GM12878 (cell line): ENCODE measurements around the gene PRSS37. TPM values are rescaled to one million over a fixed set of nuclear protein-coding genes. Genes with fewer than 3 reads are reported as not detected.

Experiments used
- ATAC-seq: fragments of 200-7000 bp; cut with Tn5 transposase; 3 replicates; pipeline ENCODE4 v1.9.1; 2020; ENCODE audit warnings: mild to moderate bottlenecking, moderate library complexity
- BruUV-seq: library from RNA; stranded (reverse); fragments of 400-500 nt; replicated peaks from 2 replicates; lab custom pipeline; 2021; lab: Mats Ljungman, UMichigan
- CTCF ChIA-PET: fragments of 300-600 bp; sonication (Branson Sonifier 250); formaldehyde crosslinking; extraction: SDS; loops from one replicate; lab custom pipeline; 2021; ENCODE audit warnings: inconsistent platforms; lab: Yijun Ruan, JAX
- POLR2A ChIA-PET: fragments of 350-600 bp; formaldehyde crosslinking; extraction: SDS; loops from one replicate; lab custom pipeline; 2021; ENCODE audit warnings: inconsistent platforms; lab: Charles Lee
- RAD21 ChIA-PET: fragments of 300-600 bp; sonication (Branson Sonifier 250); formaldehyde crosslinking; loops from one replicate; lab custom pipeline; 2023; ENCODE audit warnings: antibody characterized with exemption; ENCODE audit not compliant: unreplicated experiment; lab: Charles Lee
- SMC1A ChIA-PET: fragments of 300-600 bp; sonication (Branson Sonifier 250); formaldehyde crosslinking; loops from one replicate; lab custom pipeline; 2023; ENCODE audit not compliant: unreplicated experiment, uncharacterized antibody; lab: Charles Lee
- DNase-seq: peaks from one replicate; pipeline ENCODE4 v3.0.0-alpha.2; 2011; ENCODE audit warnings: low read depth, low spot score
- FAIRE-seq: peaks from 3 replicates; lab custom pipeline; 2011; peaks lifted over from hg19 to GRCh38; lab: Jason Lieb, UNC
- H2AFZ ChIP-seq: 2 replicates; pipeline ENCODE4 v1.6.0; 2011; ENCODE audit warnings: low read depth, low read length, control low read depth; ENCODE audit not compliant: control insufficient read depth
- H3K27ac ChIP-seq: 2 replicates; pipeline ENCODE4 v1.5.1; 2011; ENCODE audit warnings: control low read depth; ENCODE audit not compliant: control insufficient read depth, insufficient read depth
- H3K27me3 ChIP-seq, 2 experiments: replicated peaks in 1 of 2; 2 replicates each; pipeline versions ENCODE4 v1.6.0 to v1.6.1; 2011; ENCODE audit warnings: low read length in 1 of 2; ENCODE audit not compliant: control insufficient read depth in 2 of 2, insufficient read depth in 2 of 2
- H3K36me3 ChIP-seq, 2 experiments: 2 replicates each; pipeline ENCODE4 v1.5.1; 2011; ENCODE audit warnings: low read length in 1 of 2; ENCODE audit not compliant: control insufficient read depth in 2 of 2, insufficient read depth in 2 of 2
- H3K4me1 ChIP-seq: 2 replicates; pipeline ENCODE4 v1.6.1; 2011; ENCODE audit warnings: mild to moderate bottlenecking, low read length, moderate library complexity, mixed read lengths; ENCODE audit not compliant: control insufficient read depth, insufficient read depth
- H3K4me2 ChIP-seq: 2 replicates; pipeline ENCODE4 v1.6.0; 2011; ENCODE audit warnings: control low read depth; ENCODE audit not compliant: control insufficient read depth, insufficient read depth
- H3K4me3 ChIP-seq: fragments of 200-600 bp; sonication (generic); 2 replicates; pipeline ENCODE4 v1.5.1; 2016
- H3K79me2 ChIP-seq: 2 replicates; pipeline ENCODE4 v1.6.0; 2011; ENCODE audit warnings: low read length; ENCODE audit not compliant: control insufficient read depth, insufficient read depth
- H3K9ac ChIP-seq: 2 replicates; pipeline ENCODE4 v1.8.0; 2011; ENCODE audit warnings: low read length, control low read depth, mixed read lengths; ENCODE audit not compliant: control insufficient read depth, insufficient read depth
- H3K9me3 ChIP-seq: replicated peaks from 3 replicates; pipeline ENCODE4 v1.5.1; 2011; ENCODE audit warnings: mild to moderate bottlenecking, low read length; ENCODE audit not compliant: control insufficient read depth, insufficient read depth
- H4K20me1 ChIP-seq: 2 replicates; pipeline ENCODE4 v1.6.0; 2011; ENCODE audit not compliant: control insufficient read depth, insufficient read depth
- HDGF ChIP-seq: fragments of 450-650 bp; IDR thresholded peaks from 2 replicates; pipeline ENCODE4 v1.6.1; 2016; ENCODE audit warnings: antibody characterized with exemption
- IRF4 ChIP-seq: IDR thresholded peaks from 2 replicates; pipeline ENCODE4 v1.6.1; 2011; ENCODE audit warnings: low read depth, low read length
- JUND ChIP-seq: IDR thresholded peaks from 2 replicates; pipeline ENCODE4 v1.6.1; 2012; ENCODE audit warnings: low read depth, mild to moderate bottlenecking, low read length, improper control_type of control experiment, moderate library complexity
- NFIC ChIP-seq: IDR thresholded peaks from 2 replicates; pipeline ENCODE4 v1.6.1; 2012; ENCODE audit warnings: low read depth, mild to moderate bottlenecking, inconsistent platforms, low read length, moderate library complexity
- NR2C1 ChIP-seq: fragments of 450-650 bp; IDR thresholded peaks from 2 replicates; pipeline ENCODE4 v1.6.1; 2017; ENCODE audit warnings: antibody characterized with exemption, mild to moderate bottlenecking, moderate library complexity
- RAD51 ChIP-seq: fragments of 450-650 bp; IDR thresholded peaks from 2 replicates; pipeline ENCODE4 v1.6.1; 2016; ENCODE audit warnings: moderate library complexity, mild to moderate bottlenecking, inconsistent platforms
- RUNX3 ChIP-seq: IDR thresholded peaks from 2 replicates; pipeline ENCODE4 v1.6.1; 2012; ENCODE audit warnings: low read length, inconsistent platforms
- SP1 ChIP-seq: IDR thresholded peaks from one replicate; pipeline ENCODE4 v1.6.1; 2011; ENCODE audit warnings: low read depth, low read length
- SPI1 ChIP-seq: IDR thresholded peaks from 2 replicates; pipeline ENCODE4 v1.6.1; 2011; ENCODE audit warnings: low read depth, mild to moderate bottlenecking, low read length, moderate library complexity, borderline replicate concordance; ENCODE audit not compliant: insufficient read depth
- SREBF2 ChIP-seq: IDR thresholded peaks from 2 replicates; pipeline ENCODE4 v1.6.1; 2012; ENCODE audit warnings: mild to moderate bottlenecking, low read length
- TAF1 ChIP-seq: IDR thresholded peaks from 2 replicates; pipeline ENCODE4 v1.6.1; 2011; ENCODE audit warnings: mild to moderate bottlenecking, low read depth, low read length, borderline replicate concordance
- ZNF24 ChIP-seq: fragments of 450-650 bp; IDR thresholded peaks from 2 replicates; pipeline ENCODE4 v1.6.1; 2017; ENCODE audit warnings: antibody characterized with exemption, mild to moderate bottlenecking
- ZSCAN29 ChIP-seq: fragments of 450-650 bp; IDR thresholded peaks from 2 replicates; pipeline ENCODE4 v1.6.1; 2017; ENCODE audit warnings: mild to moderate bottlenecking, moderate library complexity
- WGBS: methylation state at CpG from one replicate; pipeline ENCODE4 v1.1.6; 2016; ENCODE audit warnings: low lambda C conversion rate; ENCODE audit not compliant: insufficient replicate concordance, insufficient coverage; ENCODE audit errors: missing lambda C conversion rate; 5-methylcytosine and 5-hydroxymethylcytosine counted together
- in situ Hi-C: fragments of 300-500 bp; cut with MboI; formaldehyde crosslinking; loops from 9 replicates; pipeline ENCODE4 v1.14.3; 2018; ENCODE audit warnings: mixed read lengths
- intact Hi-C: fragments of 100-400 bp; cut with micrococcal nuclease; formaldehyde crosslinking; loops from one replicate; pipeline ENCODE4 v1.14.2; 2022; ENCODE audit not compliant: unreplicated experiment
- polyA plus RNA-seq, 11 experiments: library from polyadenylated mRNA; depleted of rRNA in 4 of 11; unstranded in 6 of 11; stranded (reverse) in 5 of 11; fragments of >200 nt; fragmentation: Nextera tagmentation in 4 of 11; fragmentation: Illumina TruSeq in 1 of 11; extraction: Ambion mirVana in 4 of 11; extraction: Trizol in 1 of 11; gene quantifications; 1 replicate in 1 of 11; 2 replicates in 10 of 11; pipeline versions ENCODE4 v1.2.1 to v1.2.3, GENCODE V29; 2011 to 2016; ENCODE audit warnings: inconsistent platforms in 2 of 11, missing spikeins in 2 of 11, low read depth in 1 of 11
- total RNA-seq, 4 experiments: library from RNA; depleted of rRNA in 3 of 4; stranded (reverse); fragments of >200 nt in 3 of 4; fragmentation: Illumina TruSeq in 1 of 4; extraction: Trizol in 1 of 4; gene quantifications; 2 replicates each; pipeline versions ENCODE4 v1.2.1 to v1.2.3, GENCODE V29; 2013 to 2021
- TF ChIP-seq, protein P1 (sequence below): fragments of 150-350 bp; IDR thresholded peaks from 2 replicates; pipeline ENCODE4 v1.6.1; 2014; ENCODE audit warnings: mild to moderate bottlenecking, low read depth, low read length
- TF ChIP-seq, protein P2 (sequence below): fragments of 450-650 bp; IDR thresholded peaks from 2 replicates; pipeline ENCODE4 v1.6.1; 2016; ENCODE audit warnings: mild to moderate bottlenecking, moderate library complexity, borderline replicate concordance

PRSS37 gene
- total and polyA plus RNA-seq, 10 of the 15 experiments (the other 5 are each of a cell fraction or from before 2014, with no cell fraction given), result not detected

DNA sequence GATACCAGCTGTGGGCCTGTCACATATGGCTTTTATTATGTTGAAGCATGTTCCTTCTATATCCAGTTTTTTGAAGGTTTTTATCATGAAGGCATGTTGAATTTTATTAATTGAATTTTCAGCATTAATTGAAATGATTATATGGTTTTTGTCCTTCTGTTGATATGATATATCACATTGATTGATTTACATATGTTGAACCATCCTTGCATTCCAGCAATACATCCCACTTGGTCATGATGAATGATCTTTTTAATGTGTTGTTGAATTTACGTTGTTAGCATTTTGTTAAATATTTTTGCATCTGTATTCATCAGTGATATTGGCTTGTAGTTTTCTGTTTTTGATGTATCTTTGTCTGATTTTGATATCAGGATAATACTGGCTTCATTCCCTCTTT, 21.2 kb downstream of the PRSS37 start:
- H3K79me2 ChIP-seq, result no peaks in the 10 kb centered on the region
- in situ Hi-C loops, result no loop called here
- H3K27me3 ChIP-seq, result no peaks in the 10 kb centered on the region
- ChIA-PET CTCF (no interaction called here), SMC1A (no interaction called here), RAD21 (no interaction called here), POLR2A (no interaction called here)
- no peak for TF ChIP-seq ZSCAN29
- H3K36me3 ChIP-seq, result no peaks in the 10 kb centered on the region
- no peak overlapping the region for H3K27ac ChIP-seq
- no peak overlapping the region for H3K9ac ChIP-seq
- no peaks in the 10 kb centered on the region for H4K20me1 ChIP-seq
- intact Hi-C loops, result no loop called here
- DNase-seq (no peak), ATAC-seq (no peak), FAIRE-seq (no peak)
- H3K4me1 ChIP-seq, result no peaks in the 10 kb centered on the region
- H3K4me2 ChIP-seq, result no peak overlapping the region
- no TSS peak for BruUV-seq
- H2AFZ ChIP-seq, result no peak overlapping the region
- H3K9me3 ChIP-seq, result no peaks in the 10 kb centered on the region
- H3K4me3 ChIP-seq, result no peak overlapping the region
- WGBS, result 0% methylated on average over 1 of the region's 1 CpG

DNA sequence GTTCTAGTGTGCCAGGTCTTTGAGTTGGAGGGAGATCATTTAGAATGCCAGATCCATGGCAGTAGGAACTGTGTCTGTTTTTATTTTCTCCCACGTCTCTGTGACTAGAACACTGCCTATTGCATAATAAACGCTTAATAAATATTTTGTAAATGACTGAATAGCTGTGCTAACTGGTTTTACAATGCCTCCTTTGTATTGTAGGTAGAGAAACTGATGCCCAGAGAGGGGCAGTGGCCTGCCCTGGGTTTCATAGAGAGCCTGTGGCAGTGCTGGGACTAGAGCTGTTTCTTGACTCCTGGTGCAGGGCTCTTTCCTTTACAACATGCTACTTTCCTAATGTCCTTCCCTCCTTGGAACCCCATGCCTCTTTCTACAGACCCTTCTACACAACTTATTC, 48.8 kb downstream of the PRSS37 start:
- in situ Hi-C loops (no loop called here), intact Hi-C loops (no loop called here)
- H4K20me1 ChIP-seq, result no peaks in the 10 kb centered on the region
- no peaks in the 10 kb centered on the region; a peak in 2 of 4 replicates for H3K36me3 ChIP-seq
- CTCF ChIA-PET, result interaction anchor here (1.0 kb wide), 1 partner anchor 36 kb away, joined by 3 read pairs; no protein-coding TSS in a partner anchor
- SMC1A ChIA-PET, result no interaction called here
- ATAC-seq, result no peak
- no peak overlapping the region for H3K4me2 ChIP-seq
- BruUV-seq, result no TSS peak
- H3K4me3 ChIP-seq, result no peak overlapping the region
- POLR2A ChIA-PET, result no interaction called here
- 100% methylated on average over 2 of the region's 2 CpGs for WGBS
- no peaks in the 10 kb centered on the region for H3K9me3 ChIP-seq
- no peak for DNase-seq
- no peak overlapping the region for H3K27ac ChIP-seq
- no peak for FAIRE-seq
- H3K4me1 ChIP-seq, result no peaks in the 10 kb centered on the region
- H3K27me3 ChIP-seq, result no peaks in the 10 kb centered on the region
- H3K9ac ChIP-seq, result no peak overlapping the region
- RAD21 ChIA-PET, result no interaction called here
- H3K79me2 ChIP-seq, result no peaks in the 10 kb centered on the region
- H2AFZ ChIP-seq, result no peak overlapping the region
- TF ChIP-seq RUNX3 (no peak), TAF1 (no peak), SREBF2 (no peak), IRF4 (no peak), NR2C1 (no peak), SPI1 (no peak), ZNF24 (no peak), NFIC (no peak), RAD51 (no peak), SP1 (no peak), JUND (no peak), HDGF (no peak)
- TF ChIP-seq, protein P1, sequence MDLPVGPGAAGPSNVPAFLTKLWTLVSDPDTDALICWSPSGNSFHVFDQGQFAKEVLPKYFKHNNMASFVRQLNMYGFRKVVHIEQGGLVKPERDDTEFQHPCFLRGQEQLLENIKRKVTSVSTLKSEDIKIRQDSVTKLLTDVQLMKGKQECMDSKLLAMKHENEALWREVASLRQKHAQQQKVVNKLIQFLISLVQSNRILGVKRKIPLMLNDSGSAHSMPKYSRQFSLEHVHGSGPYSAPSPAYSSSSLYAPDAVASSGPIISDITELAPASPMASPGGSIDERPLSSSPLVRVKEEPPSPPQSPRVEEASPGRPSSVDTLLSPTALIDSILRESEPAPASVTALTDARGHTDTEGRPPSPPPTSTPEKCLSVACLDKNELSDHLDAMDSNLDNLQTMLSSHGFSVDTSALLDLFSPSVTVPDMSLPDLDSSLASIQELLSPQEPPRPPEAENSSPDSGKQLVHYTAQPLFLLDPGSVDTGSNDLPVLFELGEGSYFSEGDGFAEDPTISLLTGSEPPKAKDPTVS, result no peak
- TF ChIP-seq, protein P2, sequence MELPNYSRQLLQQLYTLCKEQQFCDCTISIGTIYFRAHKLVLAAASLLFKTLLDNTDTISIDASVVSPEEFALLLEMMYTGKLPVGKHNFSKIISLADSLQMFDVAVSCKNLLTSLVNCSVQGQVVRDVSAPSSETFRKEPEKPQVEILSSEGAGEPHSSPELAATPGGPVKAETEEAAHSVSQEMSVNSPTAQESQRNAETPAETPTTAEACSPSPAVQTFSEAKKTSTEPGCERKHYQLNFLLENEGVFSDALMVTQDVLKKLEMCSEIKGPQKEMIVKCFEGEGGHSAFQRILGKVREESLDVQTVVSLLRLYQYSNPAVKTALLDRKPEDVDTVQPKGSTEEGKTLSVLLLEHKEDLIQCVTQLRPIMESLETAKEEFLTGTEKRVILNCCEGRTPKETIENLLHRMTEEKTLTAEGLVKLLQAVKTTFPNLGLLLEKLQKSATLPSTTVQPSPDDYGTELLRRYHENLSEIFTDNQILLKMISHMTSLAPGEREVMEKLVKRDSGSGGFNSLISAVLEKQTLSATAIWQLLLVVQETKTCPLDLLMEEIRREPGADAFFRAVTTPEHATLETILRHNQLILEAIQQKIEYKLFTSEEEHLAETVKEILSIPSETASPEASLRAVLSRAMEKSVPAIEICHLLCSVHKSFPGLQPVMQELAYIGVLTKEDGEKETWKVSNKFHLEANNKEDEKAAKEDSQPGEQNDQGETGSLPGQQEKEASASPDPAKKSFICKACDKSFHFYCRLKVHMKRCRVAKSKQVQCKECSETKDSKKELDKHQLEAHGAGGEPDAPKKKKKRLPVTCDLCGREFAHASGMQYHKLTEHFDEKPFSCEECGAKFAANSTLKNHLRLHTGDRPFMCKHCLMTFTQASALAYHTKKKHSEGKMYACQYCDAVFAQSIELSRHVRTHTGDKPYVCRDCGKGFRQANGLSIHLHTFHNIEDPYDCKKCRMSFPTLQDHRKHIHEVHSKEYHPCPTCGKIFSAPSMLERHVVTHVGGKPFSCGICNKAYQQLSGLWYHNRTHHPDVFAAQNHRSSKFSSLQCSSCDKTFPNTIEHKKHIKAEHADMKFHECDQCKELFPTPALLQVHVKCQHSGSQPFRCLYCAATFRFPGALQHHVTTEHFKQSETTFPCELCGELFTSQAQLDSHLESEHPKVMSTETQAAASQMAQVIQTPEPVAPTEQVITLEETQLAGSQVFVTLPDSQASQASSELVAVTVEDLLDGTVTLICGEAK, result no peak
